GM19468 (cell line): ENCODE measurements around the gene INSRR.

Experiments used
- ATAC-seq: cut with Tn5 transposase; IDR thresholded peaks from one replicate; pipeline ENCODE4 v1.9.1; 2021; ENCODE audit warnings: mild to moderate bottlenecking, moderate library complexity, moderate number of reproducible peaks; ENCODE audit not compliant: unreplicated experiment; ENCODE audit errors: extremely low read depth

INSRR gene

DNA sequence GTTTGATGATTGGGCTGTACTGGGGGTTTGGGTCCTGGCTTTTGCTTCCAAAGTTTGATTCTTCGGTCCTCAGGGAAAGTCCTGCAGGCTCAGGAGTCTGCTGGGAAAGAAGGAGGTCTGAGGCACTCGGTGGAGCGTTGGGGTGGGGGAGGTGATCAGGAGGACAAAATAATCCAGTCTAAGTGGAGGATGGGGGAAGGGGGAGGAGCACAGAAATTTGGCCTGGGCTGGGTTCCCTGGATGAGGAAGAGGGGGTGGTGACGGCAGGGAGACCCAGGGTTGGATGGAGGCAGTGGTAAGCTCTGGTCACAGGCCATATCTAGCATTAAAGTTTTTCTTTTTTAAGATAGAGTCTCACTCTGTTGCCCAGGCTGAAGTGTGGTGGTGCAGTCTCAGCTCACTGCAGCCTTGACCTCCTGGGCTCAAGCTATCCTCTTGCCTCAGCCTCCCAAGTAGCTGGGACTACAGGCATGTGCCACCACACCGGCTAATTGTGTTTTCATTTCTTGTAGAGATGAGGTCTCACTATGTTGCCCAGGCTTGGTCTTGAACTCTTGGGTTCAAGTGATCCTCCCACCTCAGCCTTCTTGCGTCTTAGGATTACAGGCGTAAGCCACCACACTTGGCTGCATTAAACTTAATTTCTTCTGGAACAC lies 49.1 kb downstream of the INSRR start:
- no peak for ATAC-seq

DNA sequence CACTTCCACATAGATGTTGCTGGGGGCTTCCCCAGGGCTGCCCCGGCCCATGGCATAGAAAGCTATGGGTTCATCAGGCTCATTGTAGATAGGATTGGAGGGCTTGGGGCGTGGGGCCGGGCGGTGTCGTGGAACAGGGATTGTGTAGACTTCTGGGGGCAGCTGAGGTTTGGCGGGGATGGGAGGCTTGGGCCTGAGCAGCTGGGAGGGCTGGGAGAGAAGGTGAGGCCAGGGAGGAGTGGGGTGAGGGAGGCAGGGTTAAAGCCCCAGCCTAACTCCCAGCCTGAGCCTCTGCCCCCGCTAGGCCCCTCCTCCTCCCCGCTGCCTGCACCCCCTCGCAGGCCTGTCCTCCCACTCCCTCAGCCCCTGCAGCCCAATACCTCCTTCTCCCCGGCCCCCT lies 49.6 kb downstream of the INSRR start:
- ATAC-seq: no peak

DNA sequence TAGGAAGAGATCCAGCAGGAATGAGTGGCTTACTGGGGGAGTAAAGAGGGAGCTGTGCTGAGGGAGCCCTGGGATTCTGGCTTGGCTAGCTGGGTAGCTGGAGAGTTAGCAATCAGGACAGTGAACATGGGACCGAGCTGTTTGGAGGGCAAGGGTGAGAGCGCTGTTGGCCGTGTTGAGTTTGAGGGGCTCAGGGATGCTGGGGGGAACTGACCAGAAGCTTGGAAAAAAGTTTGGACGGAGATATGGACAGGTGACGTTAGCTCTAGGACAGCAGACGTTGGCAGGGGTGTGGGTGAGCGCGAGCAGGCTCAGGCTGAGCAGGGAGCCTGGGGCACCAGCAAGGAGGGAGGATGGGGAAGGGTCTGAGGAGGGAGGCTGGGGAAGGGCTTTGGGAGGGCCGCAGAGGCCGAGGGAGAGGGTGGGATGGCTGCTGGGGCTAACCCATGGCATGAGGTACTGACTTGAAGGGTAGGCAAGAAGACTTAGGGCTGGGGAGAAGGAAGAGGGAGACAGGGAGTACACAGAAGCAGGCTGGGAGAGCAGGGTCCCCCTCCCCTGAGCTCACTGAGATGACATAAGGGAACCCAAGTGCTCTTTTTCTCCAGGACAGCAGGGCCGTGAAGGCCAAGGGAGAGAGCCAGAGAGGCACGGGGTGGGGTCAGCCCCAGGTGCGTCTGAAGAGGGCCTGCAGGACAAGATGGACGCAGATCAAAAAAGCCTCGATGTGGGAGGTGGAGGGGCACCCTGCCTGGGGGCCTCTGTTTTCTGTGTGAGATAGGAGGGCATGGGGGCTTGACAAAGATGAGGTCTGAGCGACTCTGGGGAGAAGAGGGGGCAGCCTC lies 50.5 kb downstream of the INSRR start:
- ATAC-seq: no peak

DNA sequence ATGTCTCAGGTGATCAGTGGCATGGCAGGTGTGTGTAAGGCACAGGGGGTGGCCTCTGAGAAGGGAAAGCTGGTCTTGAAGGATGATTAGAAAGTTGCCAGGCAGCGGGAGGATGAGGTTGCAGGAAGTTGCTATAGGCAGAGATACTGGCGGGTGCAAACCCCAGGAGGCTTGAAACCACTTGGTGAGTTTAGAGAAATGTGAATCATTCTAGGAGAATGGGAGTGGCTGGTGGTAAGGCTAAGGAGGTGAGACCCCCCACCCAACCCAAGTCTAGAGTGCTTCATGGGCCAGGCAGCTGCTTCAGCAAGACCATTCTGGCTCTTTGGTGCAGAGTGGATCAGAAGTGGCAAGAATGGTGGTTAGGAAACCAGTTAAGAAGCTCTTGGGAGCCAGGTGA lies 51.3 kb downstream of the INSRR start:
- ATAC-seq: no peak

DNA sequence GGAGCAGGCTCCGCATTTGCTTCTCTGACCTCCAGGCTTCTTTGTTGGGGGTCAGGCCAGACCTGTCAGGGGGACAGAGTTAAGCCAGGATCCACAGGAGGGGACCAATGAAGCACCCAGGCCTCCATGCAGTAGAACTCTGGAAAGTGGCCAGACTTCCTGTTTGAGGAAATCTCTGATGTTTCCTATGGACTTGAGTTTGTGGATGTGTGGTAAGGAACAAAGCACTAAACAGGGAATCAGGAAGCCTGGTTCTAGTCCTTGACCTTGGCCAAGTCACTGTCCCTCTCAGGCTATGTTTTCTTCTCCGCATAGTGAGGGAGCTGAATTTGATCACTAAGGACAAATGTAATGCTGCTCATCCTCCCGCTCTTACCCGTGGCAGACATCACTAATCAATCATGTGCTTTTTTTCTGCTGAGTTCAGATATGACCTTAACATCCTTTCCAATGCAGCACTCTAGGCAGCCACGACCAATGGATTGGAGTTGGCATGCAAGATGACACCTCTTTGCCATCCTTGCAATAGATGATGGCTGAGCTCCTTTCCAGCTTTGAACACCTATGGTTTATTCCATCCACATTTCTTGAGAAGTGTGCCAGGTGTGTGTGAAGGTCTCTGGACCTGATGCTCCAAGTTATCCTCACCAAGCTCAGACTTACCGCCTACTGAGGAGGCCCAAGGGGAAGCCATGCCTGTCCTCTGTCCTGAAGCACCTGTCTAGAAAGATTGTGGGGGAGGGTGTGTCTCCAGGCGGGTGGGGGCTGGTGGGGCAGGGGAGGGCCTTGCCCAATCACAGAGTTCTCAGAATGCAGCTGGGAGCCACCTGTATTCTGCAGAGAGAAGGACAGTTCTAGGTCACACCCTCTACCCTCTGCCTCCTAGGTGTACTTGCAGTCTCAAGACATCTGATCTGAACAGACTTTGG lies 52.1 kb downstream of the INSRR start:
- no peak for ATAC-seq

DNA sequence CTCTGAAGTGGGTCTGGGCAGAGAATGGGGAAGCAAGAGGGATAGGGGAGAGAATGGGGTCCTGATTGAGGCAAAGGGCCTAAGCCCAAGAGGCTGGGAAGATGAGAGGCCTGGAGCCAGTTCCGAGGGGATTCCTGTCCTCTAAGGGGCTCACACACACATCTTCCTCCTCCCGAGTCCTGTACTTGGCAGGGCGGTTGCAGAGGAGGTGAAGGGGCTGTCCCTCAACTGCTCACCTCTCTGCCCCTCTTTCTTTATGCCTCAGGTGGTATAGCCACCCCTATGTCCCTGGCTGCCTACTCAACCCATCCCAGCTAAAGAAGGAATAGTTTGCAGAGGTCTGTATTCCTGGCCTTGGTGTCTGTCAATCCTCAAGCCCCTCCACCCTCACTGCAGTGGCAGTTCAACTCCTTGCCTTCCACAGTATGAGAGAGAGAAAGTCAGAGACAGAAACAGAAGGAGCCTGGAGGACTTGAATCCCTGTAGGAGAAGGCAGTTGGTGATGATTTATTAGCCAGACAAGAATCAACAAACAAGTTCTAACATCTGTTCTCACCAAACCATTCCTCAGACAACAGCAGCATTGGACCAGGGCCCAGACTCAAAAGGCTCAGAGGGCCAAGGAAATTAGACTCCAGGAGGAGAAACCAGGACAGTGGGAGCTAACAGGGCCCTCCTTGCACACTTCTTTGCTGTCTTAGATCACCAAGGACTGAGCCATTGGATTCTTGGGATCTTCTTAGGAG lies 53.0 kb downstream of the INSRR start:
- no peak for ATAC-seq

DNA sequence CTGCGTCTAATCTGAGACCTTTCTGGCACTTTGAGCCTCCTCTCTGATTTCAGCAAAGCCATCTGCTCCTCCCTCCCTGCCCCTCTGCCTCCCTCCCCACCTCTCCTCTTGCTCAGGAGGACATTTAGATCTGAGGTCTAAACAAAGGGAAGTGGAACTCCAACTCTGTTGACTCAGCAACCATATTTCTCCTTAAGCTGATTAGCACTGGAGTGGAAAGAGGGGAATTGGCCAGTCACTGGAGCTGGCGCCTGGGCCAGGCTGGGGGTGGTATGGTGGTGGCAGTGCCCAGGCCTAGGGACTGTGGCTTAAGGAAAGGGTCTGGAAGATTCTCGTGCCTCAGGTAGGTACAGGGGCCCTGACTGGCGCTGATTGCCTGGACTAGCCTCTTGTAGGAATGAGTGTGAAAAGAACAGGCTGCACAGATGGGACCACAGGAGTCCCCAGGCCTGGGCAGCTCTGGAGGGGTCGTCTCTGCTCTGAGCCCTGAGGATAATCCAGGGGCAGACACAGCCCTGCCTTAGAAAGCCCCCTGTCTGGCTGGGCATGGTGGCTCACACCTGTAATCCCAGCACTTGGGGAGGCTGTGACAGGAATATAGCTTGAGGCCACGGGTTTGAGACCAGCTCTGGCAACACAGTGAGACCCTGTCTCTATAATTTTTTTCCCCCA lies 54.2 kb downstream of the INSRR start:
- no peak for ATAC-seq

DNA sequence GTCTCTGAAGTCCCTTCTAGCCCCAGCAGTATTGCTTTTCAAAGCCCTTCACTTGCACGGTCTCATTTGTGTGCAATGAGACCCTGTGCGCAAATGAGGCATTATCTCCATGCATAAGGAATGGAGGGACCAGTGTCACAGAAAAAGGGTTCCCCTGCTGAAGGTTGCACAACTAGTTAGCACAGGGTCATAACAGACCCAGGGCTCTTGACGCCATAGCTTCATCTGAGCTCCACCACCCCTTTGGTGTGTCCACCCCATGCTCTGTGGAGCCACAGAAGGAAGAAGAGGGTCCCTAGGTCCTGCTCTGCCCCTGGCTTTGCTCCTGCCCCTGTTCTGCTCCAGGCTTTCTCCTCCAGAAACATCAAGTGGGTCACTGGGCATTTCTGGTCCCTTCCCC lies 54.9 kb downstream of the INSRR start:
- no peak for ATAC-seq

DNA sequence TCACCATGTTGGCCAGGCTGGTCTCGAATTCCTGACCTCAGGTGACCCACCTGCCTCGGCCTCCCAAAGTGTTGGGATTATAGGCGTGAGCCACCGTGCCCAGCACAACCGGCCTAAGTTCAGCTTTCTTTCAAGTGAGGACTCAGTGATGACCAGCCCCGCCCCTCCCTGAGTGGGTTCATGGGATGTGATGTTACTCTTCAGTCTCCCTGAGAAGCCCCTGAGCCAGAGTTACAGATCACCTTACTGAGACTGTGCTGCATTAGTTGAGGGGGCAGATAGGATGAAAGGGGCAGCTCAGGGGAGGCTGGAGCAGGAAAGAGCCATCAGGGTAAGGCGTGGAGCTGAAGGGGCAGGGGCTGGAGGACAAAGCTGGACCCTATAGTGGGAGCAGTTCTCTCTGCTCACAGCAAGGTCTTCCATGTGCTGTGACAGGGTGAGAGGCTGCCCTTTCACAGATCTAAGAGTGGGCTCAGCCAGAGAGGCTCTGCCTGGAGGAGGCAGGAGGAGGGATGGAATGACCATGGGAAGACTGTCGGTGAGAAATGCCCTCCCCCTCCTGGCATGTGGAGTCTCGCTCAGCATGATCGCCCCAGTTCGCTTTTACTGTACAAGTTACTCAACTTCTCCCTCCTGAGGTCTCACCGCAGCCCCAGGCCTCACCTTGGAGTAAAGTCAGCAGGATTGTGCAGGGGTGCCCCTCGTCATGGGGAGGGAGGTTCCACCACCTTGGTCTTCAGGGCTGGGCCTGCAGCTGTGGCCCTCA lies 55.6 kb downstream of the INSRR start:
- no peak for ATAC-seq

DNA sequence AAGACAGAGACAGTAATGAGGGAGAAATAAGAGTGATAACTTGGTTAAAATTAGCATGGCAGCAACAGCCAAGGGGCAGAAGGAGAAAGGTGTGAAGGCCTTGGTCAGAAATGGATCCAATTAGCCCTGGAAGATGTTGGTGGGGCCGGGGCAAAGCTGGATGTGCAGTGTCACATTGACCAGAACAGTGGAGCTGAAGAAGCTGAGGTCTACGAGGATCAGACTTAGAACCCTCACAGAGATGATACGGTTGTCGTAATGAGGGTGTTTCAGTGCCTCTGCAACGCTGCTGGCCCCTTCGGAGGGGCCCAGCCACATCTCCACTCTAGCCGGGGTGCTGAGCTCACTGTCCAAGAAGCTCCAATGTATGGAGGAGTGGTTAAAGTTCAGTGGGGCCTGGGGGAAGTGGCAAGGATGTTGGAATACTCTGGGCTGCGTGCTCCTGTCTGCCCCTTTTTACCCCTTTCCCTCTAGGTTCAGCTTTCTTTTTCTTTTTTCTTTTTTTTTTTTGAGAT lies 56.4 kb downstream of the INSRR start:
- ATAC-seq: no peak

DNA sequence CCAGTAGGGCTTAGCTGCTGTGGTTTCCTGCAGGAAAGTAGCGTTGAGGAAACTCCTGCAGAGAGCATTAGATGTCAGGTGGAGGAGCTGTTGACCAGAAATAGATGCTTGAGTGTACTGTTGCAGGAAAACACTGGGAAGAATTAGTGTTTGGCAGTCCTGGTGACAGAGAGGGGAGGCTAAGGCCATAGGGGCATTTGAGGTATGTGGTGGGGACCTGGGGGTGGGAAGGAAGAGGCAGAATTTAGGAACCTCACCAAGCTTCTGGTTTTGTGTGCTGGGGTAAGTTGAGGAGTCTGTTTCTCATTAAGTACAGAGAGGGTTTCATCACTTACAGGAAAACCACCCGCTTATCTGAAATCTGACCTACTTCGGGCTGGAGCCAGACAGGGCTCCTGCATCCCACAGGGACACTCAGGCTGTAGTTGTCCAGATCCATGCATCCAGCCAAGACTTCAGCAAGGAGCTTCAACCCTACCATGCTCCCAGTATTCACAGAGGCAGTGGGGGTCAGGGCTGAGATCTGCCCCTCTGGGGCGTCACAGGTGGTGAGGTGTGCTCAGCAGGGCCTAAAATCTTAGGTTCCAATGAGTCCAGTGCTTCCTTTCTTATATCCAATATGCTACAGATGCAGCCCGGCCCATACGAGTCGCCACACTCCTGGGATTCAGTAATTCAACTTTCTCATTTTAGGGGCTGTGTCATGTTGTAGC lies 57.4 kb downstream of the INSRR start:
- no peak for ATAC-seq

DNA sequence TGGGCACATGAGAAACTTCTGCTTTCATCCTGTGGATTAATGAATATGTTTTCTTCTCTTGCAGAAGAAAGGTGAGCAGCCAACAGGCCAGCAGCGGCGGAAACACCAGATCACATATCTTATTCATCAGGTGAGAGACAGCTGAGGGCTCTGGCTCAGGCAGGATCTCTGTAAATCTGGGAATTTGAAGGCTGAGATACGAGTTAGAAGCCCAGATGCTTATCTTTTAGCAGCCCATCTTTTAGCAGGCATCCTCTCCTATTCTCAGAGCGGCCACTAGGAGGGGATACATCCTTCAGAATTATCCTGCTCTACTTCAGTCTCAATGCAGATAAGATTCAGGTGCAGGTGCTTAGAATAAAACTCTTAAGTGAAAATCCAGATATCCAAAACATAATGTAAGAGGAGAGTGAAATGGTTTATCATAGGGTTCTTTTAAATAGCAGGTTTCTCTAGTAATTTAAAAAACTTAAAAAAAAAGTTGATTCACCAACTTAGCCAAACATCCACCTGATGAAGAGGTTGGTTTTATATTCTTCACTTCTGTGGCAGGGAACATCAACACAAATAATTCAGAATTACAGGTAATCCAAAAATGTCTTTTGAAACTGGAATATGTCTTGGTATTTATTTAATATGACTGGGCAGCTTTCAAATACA lies 61.6 kb downstream of the INSRR start:
- ATAC-seq: no peak

DNA sequence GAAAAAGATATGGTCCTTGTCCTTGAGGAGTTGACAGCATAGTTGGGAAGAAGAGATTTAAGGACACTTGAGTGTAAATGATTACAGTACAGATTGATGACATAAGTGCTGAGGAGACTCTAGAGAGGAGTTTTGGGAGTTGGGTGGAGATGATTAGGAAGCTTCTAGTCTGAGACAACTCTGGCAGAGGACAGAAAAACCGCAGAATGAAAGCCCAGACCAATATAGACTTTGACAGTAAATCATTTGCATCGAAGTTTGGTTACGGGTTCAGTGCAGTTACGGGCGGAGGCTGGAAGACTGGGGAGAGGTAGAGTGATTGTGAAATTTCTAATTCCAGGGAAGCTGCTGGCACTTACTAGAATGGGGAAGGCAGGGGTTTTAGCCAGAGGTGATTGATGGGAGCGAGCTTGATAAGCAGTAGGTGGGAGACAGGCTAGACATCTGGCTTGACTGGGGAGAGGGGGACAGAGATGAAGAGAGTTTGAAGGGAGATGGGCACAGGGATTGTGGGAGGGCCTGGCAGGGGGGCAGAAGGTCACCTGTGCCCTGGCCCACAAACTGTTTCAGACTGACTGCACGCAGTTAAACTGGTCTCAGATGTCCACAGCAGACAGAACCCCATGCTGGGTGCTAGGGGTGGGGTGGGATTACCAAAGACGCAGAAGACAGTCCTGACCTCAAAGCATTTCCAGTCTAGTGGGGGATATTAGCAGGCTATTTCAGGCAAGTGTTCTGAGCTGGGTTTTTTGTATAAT lies 62.4 kb downstream of the INSRR start:
- no peak for ATAC-seq

DNA sequence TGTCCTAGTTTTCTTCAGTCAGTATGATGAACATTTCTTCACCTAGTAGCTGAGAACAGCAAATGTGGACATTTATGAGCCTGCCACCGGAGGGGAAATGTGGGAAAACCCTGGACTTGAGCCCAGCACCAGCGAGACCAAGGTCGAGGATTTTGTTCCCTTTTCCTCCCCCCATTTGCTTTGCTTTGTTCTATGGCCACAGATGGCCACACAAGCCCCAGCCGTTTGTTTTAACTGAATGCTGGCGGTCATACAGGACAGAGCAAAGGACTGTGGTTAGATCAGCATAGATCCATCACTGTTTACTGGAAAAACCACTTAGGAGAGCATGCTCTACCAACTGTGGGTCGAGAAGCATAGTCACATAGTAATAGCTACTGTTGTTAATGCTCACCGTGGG lies 63.1 kb downstream of the INSRR start:
- no peak for ATAC-seq

DNA sequence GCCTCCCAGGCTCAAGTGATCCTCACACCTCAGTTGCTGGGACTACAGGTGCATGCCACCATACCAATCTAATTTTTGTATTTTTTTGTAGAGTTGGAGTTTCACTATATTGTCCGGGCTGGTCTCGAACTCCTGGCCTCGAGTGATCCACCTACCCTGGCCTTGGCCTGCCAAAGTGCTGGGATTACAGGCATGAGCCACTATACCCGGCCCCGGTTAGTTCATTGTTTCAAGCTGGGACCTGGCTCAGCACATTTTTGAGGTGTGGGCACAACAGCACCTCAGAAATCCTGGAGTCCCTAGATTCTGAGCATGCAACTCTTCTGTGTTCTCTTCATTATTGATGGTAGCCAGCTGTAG lies 63.6 kb downstream of the INSRR start:
- no peak for ATAC-seq

DNA sequence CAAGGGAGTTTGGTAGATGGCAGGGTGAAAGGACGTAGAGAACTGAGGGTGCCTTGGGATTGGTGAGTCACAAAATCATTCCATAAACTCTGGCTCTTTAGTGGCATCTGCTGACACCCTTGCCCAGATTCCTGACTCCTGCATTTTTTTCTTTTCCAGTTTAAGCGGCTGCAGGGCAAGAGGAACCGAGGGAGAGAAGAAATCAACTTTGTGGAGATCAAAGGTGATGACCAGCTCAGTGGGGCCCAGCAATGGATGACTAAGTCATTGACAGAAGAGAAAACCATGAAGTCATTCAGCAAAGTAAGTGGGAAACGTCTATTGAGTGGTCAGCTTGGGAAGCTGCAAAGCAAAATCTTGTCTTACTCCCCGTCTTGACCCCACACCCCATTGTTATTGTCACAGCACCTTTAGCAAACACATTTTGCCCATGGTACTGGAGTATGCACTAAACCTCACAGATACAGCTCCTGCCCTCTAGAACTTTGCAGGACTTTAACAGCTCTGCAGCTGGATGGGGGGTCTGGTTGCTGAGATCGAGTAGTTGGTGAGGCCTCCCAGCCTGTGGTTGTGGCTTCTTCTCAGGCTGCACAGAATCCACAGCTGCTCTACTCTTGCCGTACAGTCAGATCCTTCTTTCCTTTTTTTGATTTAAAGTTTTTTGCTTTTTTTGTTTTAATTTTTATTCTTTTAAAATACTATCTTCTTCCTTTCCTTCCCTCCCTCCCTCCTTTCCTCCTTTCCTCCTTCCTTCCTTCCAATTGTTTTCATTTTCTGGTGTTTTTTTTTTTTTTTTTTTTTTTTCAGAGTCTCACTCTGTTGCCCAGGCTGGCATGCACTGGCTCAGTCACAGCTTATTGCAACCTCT lies 64.2 kb downstream of the INSRR start:
- no peak for ATAC-seq
